Gastrocnemius medialis (tissue), 4 donors: ENCODE measurements around the gene SEC16A.

ENCODE experiments used
- CTCF ChIP-seq, 5 experiments: fragments of 450-650 bp in 3 of 5; fragments of 200-600 bp in 2 of 5; sonication (generic) in 2 of 5; IDR thresholded peaks in 4 of 5; conservative IDR thresholded peaks in 1 of 5; 1 replicate in 4 of 5; 2 replicates in 1 of 5; pipeline ENCODE4 v1.5.1; 2016 to 2019; ENCODE audit warnings: antibody characterized with exemption in 5 of 5, mild to moderate bottlenecking in 3 of 5, moderate library complexity in 3 of 5
- POLR2A ChIP-seq, 2 donors: fragments of 450-650 bp; IDR thresholded peaks; one replicate each; pipeline ENCODE4 v1.6.1; 2017; ENCODE audit warnings: antibody characterized with exemption in 2 of 2, mild to moderate bottlenecking in 2 of 2, moderate library complexity in 2 of 2

GRCh38 chr9:136507992-136508375, 25.1 kb upstream of the SEC16A start:
- TF ChIP-seq CTCF (IDR thresholded peaks at IDR 0.05 in 4 of 5, conservative IDR thresholded peaks at IDR 0.05 in 1 of 5) (no peak), POLR2A (IDR thresholded peaks at IDR 0.05) (no peak)
